ENCODE measurements around the gene CELF2. TPM values are rescaled to one million over a fixed set of nuclear protein-coding genes. Genes with fewer than 3 reads are reported as not detected.

CELF2 gene
- total RNA-seq, 1 experiment from 2014 or later, result 28.7 TPM

DNA sequence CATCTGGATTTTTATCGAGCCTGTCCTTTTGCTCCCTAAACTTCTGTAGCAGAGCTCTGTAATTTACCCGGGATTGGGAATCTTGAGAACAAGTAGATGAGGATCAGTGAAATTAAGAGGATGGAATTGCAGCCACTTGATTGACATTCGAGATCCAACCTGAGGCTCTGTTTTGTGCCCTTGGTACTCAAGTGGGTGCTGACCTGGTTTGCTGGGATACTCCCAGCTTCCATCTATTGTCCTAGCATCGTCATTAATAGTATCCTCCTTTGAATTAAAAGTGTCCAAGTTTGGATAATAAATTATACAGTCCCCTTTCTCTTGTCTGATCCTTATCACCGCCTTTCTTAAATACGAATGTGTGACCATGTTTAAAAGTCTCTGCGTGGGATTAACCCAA, 17.1 kb downstream of the CELF2 start:
- Histone ChIP-seq H4K5ac (ENCODE audit: insufficient read length, low read depth, low read length) (no peak overlapping the region), H3K56ac (ENCODE audit: insufficient read length, low read depth, low read length) (no peak overlapping the region), H2BK15ac (ENCODE audit: low read depth, low read length) (no peak overlapping the region), H3K27ac (ENCODE audit: insufficient read length, low read depth, low read length) (no peak overlapping the region), H4K8ac (replicated peaks; ENCODE audit: insufficient read length, low read depth, low read length) (no peak overlapping the region), H3K4ac (ENCODE audit: low read depth, low read length) (no peak overlapping the region), H3K9ac (ENCODE audit: extremely low read depth, insufficient read length, low read length) (no peak overlapping the region), H3K9me3 (ENCODE audit: control insufficient read depth, low read depth, low read length) (no peaks in the 10 kb centered on the region), H3T11ph (ENCODE audit: low read length) (no peak overlapping the region), H2AK5ac (ENCODE audit: insufficient read length, low read length) (no peak overlapping the region), H3K27me3 (ENCODE audit: insufficient read depth, low read length) (no peaks in the 10 kb centered on the region), H2BK12ac (ENCODE audit: insufficient read length, low read depth, low read length) (no peak overlapping the region), H4K91ac (ENCODE audit: insufficient read length, low read depth, low read length) (no peak overlapping the region), H3K4me2 (ENCODE audit: insufficient read depth, insufficient read length, low read length) (no peak overlapping the region), H4K20me1 (ENCODE audit: control insufficient read depth, insufficient read depth, insufficient read length) (no peaks in the 10 kb centered on the region), H3K14ac (ENCODE audit: insufficient read depth, low read length) (no peak overlapping the region), H2AFZ (ENCODE audit: low read length) (no peak overlapping the region), H2BK20ac (ENCODE audit: low read depth, low read length, poor library complexity, severe bottlenecking) (no peak overlapping the region), H3K18ac (ENCODE audit: insufficient read length, low read depth, low read length) (no peak overlapping the region), H2BK120ac (ENCODE audit: low read depth, low read length, poor library complexity, severe bottlenecking) (no peak overlapping the region), H3K79me1 (ENCODE audit: insufficient read depth, low read depth, low read length, poor library complexity, severe bottlenecking) (no peaks in the 10 kb centered on the region), H3K23ac (ENCODE audit: insufficient read length, low read depth, low read length) (no peak overlapping the region), H3K79me2 (ENCODE audit: insufficient read depth, low read length) (peaks cover 4% of the 10 kb centered on the region; the same call in 1 of the 2 replicates), H3K23me2 (ENCODE audit: insufficient read length, low read depth, low read length, poor library complexity, severe bottlenecking) (no peaks in the 10 kb centered on the region), H2BK5ac (ENCODE audit: insufficient read length, low read length) (no peak overlapping the region), H3K4me1 (ENCODE audit: insufficient read depth, low read length) (peaks cover 6% of the 10 kb centered on the region)
- TF ChIP-seq, protein P1, sequence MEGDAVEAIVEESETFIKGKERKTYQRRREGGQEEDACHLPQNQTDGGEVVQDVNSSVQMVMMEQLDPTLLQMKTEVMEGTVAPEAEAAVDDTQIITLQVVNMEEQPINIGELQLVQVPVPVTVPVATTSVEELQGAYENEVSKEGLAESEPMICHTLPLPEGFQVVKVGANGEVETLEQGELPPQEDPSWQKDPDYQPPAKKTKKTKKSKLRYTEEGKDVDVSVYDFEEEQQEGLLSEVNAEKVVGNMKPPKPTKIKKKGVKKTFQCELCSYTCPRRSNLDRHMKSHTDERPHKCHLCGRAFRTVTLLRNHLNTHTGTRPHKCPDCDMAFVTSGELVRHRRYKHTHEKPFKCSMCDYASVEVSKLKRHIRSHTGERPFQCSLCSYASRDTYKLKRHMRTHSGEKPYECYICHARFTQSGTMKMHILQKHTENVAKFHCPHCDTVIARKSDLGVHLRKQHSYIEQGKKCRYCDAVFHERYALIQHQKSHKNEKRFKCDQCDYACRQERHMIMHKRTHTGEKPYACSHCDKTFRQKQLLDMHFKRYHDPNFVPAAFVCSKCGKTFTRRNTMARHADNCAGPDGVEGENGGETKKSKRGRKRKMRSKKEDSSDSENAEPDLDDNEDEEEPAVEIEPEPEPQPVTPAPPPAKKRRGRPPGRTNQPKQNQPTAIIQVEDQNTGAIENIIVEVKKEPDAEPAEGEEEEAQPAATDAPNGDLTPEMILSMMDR (conservative IDR thresholded peaks at IDR 0.05), result no peak
- Mint-ChIP-seq H3K36me3 (ENCODE audit: insufficient read depth in 1 of 3, low read depth in 3 of 3) (no peaks in the 10 kb centered on the region; a peak in 1 of 7 replicates), H3K4me3 (no peak overlapping the region), H3K27ac (peak overlapping the region; percentile 75 to 92 (median 87); a peak in 5 of 7 replicates), H3K9me3 (no peaks in the 10 kb centered on the region), H3K4me1 (peaks cover 36 to 43% of the 10 kb centered on the region in 2 experiments), H3K27me3 (ENCODE audit: low read depth) (no peaks in the 10 kb centered on the region)
- WGBS (ENCODE audit: extremely low coverage, insufficient read length, low lambda C conversion rate), result no CpG with 5 or more reads among the region's 7 CpGs
- no peak for DNase-seq
